ENCODE measurements around the gene CNKSR3.

CNKSR3 gene

DNA sequence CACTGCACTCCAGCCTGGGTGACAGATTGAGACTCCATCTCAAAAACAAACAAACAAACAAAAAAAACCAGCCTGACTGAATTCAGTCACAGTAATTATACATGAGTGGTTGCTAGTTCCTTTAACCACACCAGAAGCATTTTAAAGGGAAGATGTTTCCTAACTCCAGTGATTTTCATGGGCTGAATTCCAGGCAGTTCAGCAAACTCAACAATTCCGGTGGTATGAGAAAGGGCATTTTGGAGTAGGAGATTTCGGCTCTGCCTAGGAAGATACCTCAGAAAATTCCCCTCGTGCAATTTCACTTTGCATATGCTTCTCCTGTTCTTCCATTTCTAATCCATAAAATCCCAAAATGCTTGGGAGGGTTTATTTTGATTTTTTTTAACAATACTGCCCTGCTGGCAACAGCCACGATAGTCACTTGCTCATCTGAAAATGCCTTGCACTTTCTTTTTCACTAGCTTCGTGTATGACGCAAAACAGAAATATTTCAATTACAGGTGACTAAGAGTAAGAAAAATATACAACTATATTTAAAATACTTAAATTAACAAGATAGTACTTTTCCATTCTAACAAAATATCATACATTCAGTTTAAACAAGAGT lies 105.6 kb downstream of the CNKSR3 start:
- H3K79me2 ChIP-seq (ENCODE audit: insufficient read depth, low read depth) = no peaks in the 10 kb centered on the region
- H2AFZ ChIP-seq (ENCODE audit: low read depth) = no peak overlapping the region
- peaks cover 2% of the 10 kb centered on the region for H3K4me1 ChIP-seq (ENCODE audit: low read depth, poor library complexity, severe bottlenecking)
- no peaks in the 10 kb centered on the region for H4K20me1 ChIP-seq (ENCODE audit: insufficient read depth)
- no peaks in the 10 kb centered on the region for H3K36me3 ChIP-seq (ENCODE audit: insufficient read depth)
- TF ChIP-seq, protein P1, sequence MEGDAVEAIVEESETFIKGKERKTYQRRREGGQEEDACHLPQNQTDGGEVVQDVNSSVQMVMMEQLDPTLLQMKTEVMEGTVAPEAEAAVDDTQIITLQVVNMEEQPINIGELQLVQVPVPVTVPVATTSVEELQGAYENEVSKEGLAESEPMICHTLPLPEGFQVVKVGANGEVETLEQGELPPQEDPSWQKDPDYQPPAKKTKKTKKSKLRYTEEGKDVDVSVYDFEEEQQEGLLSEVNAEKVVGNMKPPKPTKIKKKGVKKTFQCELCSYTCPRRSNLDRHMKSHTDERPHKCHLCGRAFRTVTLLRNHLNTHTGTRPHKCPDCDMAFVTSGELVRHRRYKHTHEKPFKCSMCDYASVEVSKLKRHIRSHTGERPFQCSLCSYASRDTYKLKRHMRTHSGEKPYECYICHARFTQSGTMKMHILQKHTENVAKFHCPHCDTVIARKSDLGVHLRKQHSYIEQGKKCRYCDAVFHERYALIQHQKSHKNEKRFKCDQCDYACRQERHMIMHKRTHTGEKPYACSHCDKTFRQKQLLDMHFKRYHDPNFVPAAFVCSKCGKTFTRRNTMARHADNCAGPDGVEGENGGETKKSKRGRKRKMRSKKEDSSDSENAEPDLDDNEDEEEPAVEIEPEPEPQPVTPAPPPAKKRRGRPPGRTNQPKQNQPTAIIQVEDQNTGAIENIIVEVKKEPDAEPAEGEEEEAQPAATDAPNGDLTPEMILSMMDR (conservative IDR thresholded peaks at IDR 0.05; ENCODE audit: low read depth, low read length) = no peak
- H3K4me2 ChIP-seq = no peak overlapping the region
- H3K27ac ChIP-seq = no peak overlapping the region
- H3K4me3 ChIP-seq (IDR thresholded peaks at IDR 0.05; ENCODE audit: insufficient read depth, low read depth, low read length) = no peak overlapping the region
- H3K9ac ChIP-seq = no peak overlapping the region
- no peaks in the 10 kb centered on the region for H3K27me3 ChIP-seq (ENCODE audit: insufficient read depth, low read depth)

DNA sequence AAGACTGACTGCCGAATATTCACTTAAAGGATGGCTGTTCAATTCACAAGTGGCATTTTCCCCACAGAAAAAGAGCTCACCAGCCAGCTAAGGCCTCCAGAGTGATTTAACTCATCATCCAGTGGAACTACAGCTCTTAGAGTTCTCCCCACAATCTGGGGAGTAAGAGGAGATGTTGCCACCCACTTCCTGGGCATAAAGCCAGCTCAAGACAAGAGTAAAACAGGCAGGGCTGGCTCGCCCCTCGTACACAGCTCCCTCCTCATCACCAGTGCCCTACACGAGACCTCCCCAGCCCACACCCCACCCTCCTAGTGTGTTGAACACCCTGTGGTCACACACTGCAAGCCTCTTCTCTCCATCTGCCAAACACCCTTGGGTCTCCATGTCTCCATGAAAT lies 106.7 kb downstream of the CNKSR3 start:
- Histone ChIP-seq H3K4me1 (ENCODE audit: low read depth, poor library complexity, severe bottlenecking) (no peaks in the 10 kb centered on the region), H2AFZ (ENCODE audit: low read depth) (no peak overlapping the region), H3K79me2 (ENCODE audit: insufficient read depth, low read depth) (no peaks in the 10 kb centered on the region), H3K9ac (no peak overlapping the region), H3K36me3 (ENCODE audit: insufficient read depth) (no peaks in the 10 kb centered on the region), H3K27ac (no peak overlapping the region), H3K27me3 (ENCODE audit: insufficient read depth, low read depth) (no peaks in the 10 kb centered on the region), H3K4me3 (IDR thresholded peaks at IDR 0.05; ENCODE audit: insufficient read depth, low read depth, low read length) (no peak overlapping the region), H3K4me2 (no peak overlapping the region), H4K20me1 (ENCODE audit: insufficient read depth) (no peaks in the 10 kb centered on the region)
- TF ChIP-seq, protein P1 (conservative IDR thresholded peaks at IDR 0.05; ENCODE audit: low read depth, low read length) = no peak

DNA sequence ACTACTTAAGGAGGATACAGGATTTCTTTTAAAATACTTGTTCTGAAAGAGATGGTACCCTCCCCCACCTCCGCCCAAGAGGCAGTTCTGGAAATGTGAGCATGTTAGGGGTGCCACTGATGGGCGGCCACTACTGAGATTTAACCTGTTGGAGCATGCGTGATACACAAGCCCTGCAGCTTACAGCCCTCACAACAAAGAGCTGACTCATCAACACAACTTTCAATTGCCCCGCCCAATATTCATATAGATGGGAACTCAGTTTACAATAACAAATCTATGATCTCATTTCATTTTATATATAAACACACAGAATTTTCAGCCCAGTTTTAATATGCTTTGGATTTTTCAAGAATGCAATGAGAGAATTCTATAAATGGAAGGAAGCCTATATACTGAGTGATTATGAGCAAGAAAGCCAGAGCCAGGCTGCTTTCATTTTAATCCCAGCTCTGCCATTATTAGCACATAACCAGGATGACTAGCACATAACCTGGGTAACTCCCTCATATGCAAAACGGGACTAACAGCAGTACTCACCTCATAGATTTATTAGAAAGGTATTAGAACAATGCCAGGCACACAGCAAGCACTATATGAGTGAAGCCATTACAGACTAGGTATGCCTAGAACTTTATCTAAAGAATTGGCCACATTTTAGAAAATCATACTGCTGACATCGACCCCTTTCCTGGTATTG lies 108.3 kb downstream of the CNKSR3 start:
- H2AFZ ChIP-seq (ENCODE audit: low read depth) = no peak overlapping the region

DNA sequence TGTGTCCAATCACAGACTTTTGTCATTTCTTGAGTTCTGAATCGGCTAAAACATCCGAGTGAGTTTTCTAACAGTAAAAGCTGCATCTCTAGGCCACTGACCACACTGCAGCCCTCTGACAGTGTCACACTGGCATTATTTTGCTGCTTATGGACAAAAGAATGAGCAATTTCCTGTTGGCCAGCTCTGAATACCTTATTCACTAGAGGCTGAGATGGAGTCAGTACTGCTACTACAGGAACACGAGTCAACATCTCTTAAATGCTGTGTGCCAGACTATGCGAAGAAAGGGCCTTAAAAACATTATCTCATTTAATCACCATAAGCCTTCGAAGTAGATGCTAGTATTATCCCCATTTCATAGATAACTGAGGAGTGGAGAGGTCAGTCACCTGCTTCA lies 111.4 kb downstream of the CNKSR3 start:
- H3K27me3 ChIP-seq (ENCODE audit: insufficient read depth, low read depth) = no peaks in the 10 kb centered on the region
- H3K36me3 ChIP-seq (ENCODE audit: insufficient read depth) = no peaks in the 10 kb centered on the region
- no peaks in the 10 kb centered on the region for H3K4me1 ChIP-seq (ENCODE audit: low read depth, poor library complexity, severe bottlenecking)
- no peak overlapping the region for H2AFZ ChIP-seq (ENCODE audit: low read depth)
- H3K9ac ChIP-seq = no peak overlapping the region
- H3K4me3 ChIP-seq (IDR thresholded peaks at IDR 0.05; ENCODE audit: insufficient read depth, low read depth, low read length) = no peak overlapping the region
- H3K4me2 ChIP-seq = no peak overlapping the region
- no peak overlapping the region for H3K27ac ChIP-seq
- TF ChIP-seq, protein P1 (conservative IDR thresholded peaks at IDR 0.05; ENCODE audit: low read depth, low read length) = no peak
- no peaks in the 10 kb centered on the region for H4K20me1 ChIP-seq (ENCODE audit: insufficient read depth)
- no peaks in the 10 kb centered on the region for H3K79me2 ChIP-seq (ENCODE audit: insufficient read depth, low read depth)

More for the DNA sequence above, 108.3 kb downstream of the CNKSR3 start:
- Histone ChIP-seq H3K9ac (no peak overlapping the region), H3K36me3 (ENCODE audit: insufficient read depth) (no peaks in the 10 kb centered on the region), H3K27ac (no peak overlapping the region), H3K27me3 (ENCODE audit: insufficient read depth, low read depth) (no peaks in the 10 kb centered on the region), H3K4me2 (no peak overlapping the region), H3K4me1 (ENCODE audit: low read depth, poor library complexity, severe bottlenecking) (no peaks in the 10 kb centered on the region), H3K79me2 (ENCODE audit: insufficient read depth, low read depth) (no peaks in the 10 kb centered on the region), H4K20me1 (ENCODE audit: insufficient read depth) (no peaks in the 10 kb centered on the region), H3K4me3 (IDR thresholded peaks at IDR 0.05; ENCODE audit: insufficient read depth, low read depth, low read length) (no peak overlapping the region)
- TF ChIP-seq, protein P1 (conservative IDR thresholded peaks at IDR 0.05; ENCODE audit: low read depth, low read length) = no peak

Data from KMS-11 (cell line).